ENCODE results near the gene CADM2.

CADM2 gene

DNA sequence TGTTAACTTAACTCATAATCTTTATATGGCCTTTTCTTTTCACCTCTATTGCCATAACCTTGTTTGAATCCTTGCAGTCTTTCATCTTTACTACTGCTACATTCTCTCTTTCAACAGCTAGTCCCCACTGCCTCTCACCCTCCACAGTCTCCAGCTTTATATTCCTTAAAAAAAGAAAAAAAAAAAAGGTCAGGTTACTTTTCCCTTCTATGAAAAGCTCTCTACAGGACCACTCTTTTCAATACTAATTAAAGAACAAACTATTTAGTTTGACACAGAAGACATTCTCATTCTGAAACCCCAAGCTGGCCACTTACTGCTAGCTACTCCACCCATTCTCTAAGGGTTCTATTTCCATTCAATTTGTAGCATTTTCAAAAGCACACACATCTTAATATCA, 25.6 kb downstream of the CADM2 start:
- no peak overlapping the region for H3K9ac ChIP-seq

GRCh38 chr3:84985795-84986194, 27.0 kb downstream of the CADM2 start:
- Histone ChIP-seq H4K20me1 (ENCODE audit: insufficient read depth) (no peaks in the 10 kb centered on the region), H3K4me1 (ENCODE audit: low read depth, poor library complexity, severe bottlenecking) (no peaks in the 10 kb centered on the region), H3K4me3 (IDR thresholded peaks at IDR 0.05; ENCODE audit: insufficient read depth, low read depth, low read length) (no peak overlapping the region), H3K9ac (no peak overlapping the region), H2AFZ (ENCODE audit: low read depth) (no peak overlapping the region), H3K36me3 (ENCODE audit: insufficient read depth) (no peaks in the 10 kb centered on the region), H3K4me2 (no peak overlapping the region), H3K27me3 (ENCODE audit: insufficient read depth, low read depth) (no peaks in the 10 kb centered on the region), H3K79me2 (ENCODE audit: insufficient read depth, low read depth) (no peaks in the 10 kb centered on the region), H3K27ac (no peak overlapping the region)
- TF ChIP-seq, protein P1, sequence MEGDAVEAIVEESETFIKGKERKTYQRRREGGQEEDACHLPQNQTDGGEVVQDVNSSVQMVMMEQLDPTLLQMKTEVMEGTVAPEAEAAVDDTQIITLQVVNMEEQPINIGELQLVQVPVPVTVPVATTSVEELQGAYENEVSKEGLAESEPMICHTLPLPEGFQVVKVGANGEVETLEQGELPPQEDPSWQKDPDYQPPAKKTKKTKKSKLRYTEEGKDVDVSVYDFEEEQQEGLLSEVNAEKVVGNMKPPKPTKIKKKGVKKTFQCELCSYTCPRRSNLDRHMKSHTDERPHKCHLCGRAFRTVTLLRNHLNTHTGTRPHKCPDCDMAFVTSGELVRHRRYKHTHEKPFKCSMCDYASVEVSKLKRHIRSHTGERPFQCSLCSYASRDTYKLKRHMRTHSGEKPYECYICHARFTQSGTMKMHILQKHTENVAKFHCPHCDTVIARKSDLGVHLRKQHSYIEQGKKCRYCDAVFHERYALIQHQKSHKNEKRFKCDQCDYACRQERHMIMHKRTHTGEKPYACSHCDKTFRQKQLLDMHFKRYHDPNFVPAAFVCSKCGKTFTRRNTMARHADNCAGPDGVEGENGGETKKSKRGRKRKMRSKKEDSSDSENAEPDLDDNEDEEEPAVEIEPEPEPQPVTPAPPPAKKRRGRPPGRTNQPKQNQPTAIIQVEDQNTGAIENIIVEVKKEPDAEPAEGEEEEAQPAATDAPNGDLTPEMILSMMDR (conservative IDR thresholded peaks at IDR 0.05; ENCODE audit: low read depth, low read length) = no peak

More for the DNA sequence above, 25.6 kb downstream of the CADM2 start:
- no peak overlapping the region for H3K4me3 ChIP-seq (IDR thresholded peaks at IDR 0.05; ENCODE audit: insufficient read depth, low read depth, low read length)
- TF ChIP-seq, protein P1 (conservative IDR thresholded peaks at IDR 0.05; ENCODE audit: low read depth, low read length) = no peak
- no peak overlapping the region for H2AFZ ChIP-seq (ENCODE audit: low read depth)
- H3K36me3 ChIP-seq (ENCODE audit: insufficient read depth) = no peaks in the 10 kb centered on the region
- H3K27me3 ChIP-seq (ENCODE audit: insufficient read depth, low read depth) = no peaks in the 10 kb centered on the region
- no peaks in the 10 kb centered on the region for H4K20me1 ChIP-seq (ENCODE audit: insufficient read depth)
- H3K4me1 ChIP-seq (ENCODE audit: low read depth, poor library complexity, severe bottlenecking) = no peaks in the 10 kb centered on the region
- no peak overlapping the region for H3K27ac ChIP-seq
- no peak overlapping the region for H3K4me2 ChIP-seq
- no peaks in the 10 kb centered on the region for H3K79me2 ChIP-seq (ENCODE audit: insufficient read depth, low read depth)

DNA sequence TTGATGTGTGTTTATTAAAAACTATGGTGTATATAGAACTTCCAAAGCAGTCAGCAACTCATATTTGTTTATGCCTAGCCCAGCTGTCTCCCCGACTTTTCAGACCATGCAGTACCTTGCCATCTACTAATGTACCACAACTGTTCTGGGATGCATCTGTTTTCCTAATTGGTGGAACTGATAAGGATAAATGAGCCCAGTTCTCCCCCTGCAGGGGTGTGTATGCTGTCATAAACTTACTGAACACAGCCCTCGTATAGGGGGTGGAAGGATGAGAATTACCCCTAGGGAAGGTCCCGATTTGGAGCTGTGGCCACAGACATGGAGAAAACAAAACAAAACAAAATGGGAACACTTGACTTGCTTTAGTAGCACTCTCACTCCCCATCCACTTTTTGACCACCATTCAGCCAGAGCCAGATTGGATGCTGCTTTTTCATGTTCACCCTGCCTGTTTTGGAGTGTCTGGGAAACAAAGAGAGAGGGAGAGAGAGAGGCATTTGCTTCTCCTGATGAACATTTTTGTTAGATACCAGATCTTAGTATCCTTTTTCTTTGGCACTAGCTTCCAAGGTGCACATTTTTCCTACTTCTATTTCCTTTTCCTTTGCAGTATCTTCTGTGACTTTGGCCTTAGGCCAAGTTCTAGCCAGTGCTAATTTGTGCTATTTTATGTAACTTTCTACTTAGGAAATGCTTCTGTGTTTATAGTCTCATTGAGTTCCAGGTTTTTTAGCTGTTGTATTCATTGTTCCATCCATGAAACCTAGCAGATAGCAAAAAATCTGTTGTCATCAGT, 29.1 kb downstream of the CADM2 start:
- H2AFZ ChIP-seq (ENCODE audit: low read depth) = no peak overlapping the region
- H3K4me3 ChIP-seq (IDR thresholded peaks at IDR 0.05; ENCODE audit: insufficient read depth, low read depth, low read length) = no peak overlapping the region
- no peaks in the 10 kb centered on the region for H3K27me3 ChIP-seq (ENCODE audit: insufficient read depth, low read depth)
- no peaks in the 10 kb centered on the region for H3K4me1 ChIP-seq (ENCODE audit: low read depth, poor library complexity, severe bottlenecking)
- no peak overlapping the region for H3K9ac ChIP-seq
- no peak overlapping the region for H3K27ac ChIP-seq
- TF ChIP-seq, protein P1 (conservative IDR thresholded peaks at IDR 0.05; ENCODE audit: low read depth, low read length) = no peak
- no peaks in the 10 kb centered on the region for H3K79me2 ChIP-seq (ENCODE audit: insufficient read depth, low read depth)
- no peaks in the 10 kb centered on the region for H3K36me3 ChIP-seq (ENCODE audit: insufficient read depth)
- no peaks in the 10 kb centered on the region for H4K20me1 ChIP-seq (ENCODE audit: insufficient read depth)
- no peak overlapping the region for H3K4me2 ChIP-seq

GRCh38 chr3:84989102-84989501, 30.3 kb downstream of the CADM2 start:
- Histone ChIP-seq H3K36me3 (ENCODE audit: insufficient read depth) (no peaks in the 10 kb centered on the region), H3K4me3 (IDR thresholded peaks at IDR 0.05; ENCODE audit: insufficient read depth, low read depth, low read length) (no peak overlapping the region), H4K20me1 (ENCODE audit: insufficient read depth) (no peaks in the 10 kb centered on the region), H2AFZ (ENCODE audit: low read depth) (no peak overlapping the region), H3K27ac (no peak overlapping the region), H3K9ac (no peak overlapping the region), H3K4me2 (no peak overlapping the region), H3K4me1 (ENCODE audit: low read depth, poor library complexity, severe bottlenecking) (no peaks in the 10 kb centered on the region), H3K79me2 (ENCODE audit: insufficient read depth, low read depth) (no peaks in the 10 kb centered on the region), H3K27me3 (ENCODE audit: insufficient read depth, low read depth) (no peaks in the 10 kb centered on the region)
- TF ChIP-seq, protein P1 (conservative IDR thresholded peaks at IDR 0.05; ENCODE audit: low read depth, low read length) = no peak

Data from KMS-11 (cell line).